ENCODE data around the gene RASSF3. TPM values are rescaled to one million over a fixed set of nuclear protein-coding genes. Genes with fewer than 3 reads are reported as not detected.

The RASSF3 gene
- total RNA-seq, 1 donor from 2014 or later, result 75.3 TPM

Other genes starting within 250 kb of the RASSF3 start
- gene C12orf56, start 219.7 kb upstream of the RASSF3 start, total RNA-seq, result 0.16 and 0.34 TPM in 2 replicates
- 109 and 112 TPM in 2 replicates for gene XPOT, start 206.1 kb upstream of the RASSF3 start, total RNA-seq
- gene TBK1, start 158.4 kb upstream of the RASSF3 start, total RNA-seq, result 35.4 and 39.1 TPM in 2 replicates
- 37.5 and 40.0 TPM in 2 replicates for gene GNS, start 148.9 kb downstream of the RASSF3 start, total RNA-seq
- 0.11 and 0.30 TPM in 2 replicates for gene TBC1D30, start 214.2 kb downstream of the RASSF3 start, total RNA-seq

Measured in T-helper 2 cell treated with Interferon-gamma antibody and Interleukin-4, amounts not matched to agents 100 ng/mL and 5 ng/mL, for 36 hours (primary cell).